PC-9 (cell line): ENCODE measurements around the gene MGAT5.

ENCODE experiments used
- EZH2 ChIP-seq: fragments of 200-600 bp; sonication (generic); IDR thresholded peaks from 2 replicates; pipeline ENCODE4 v1.8.0; 2017; ENCODE audit warnings: antibody characterized with exemption, low read depth
- TF ChIP-seq, protein P1 (sequence below): fragments of 200-600 bp; sonication (generic); conservative IDR thresholded peaks from 2 replicates; pipeline ENCODE4 v1.6.1; 2017; ENCODE audit warnings: mixed run types, antibody characterized with exemption, mild to moderate bottlenecking, moderate library complexity

DNA sequence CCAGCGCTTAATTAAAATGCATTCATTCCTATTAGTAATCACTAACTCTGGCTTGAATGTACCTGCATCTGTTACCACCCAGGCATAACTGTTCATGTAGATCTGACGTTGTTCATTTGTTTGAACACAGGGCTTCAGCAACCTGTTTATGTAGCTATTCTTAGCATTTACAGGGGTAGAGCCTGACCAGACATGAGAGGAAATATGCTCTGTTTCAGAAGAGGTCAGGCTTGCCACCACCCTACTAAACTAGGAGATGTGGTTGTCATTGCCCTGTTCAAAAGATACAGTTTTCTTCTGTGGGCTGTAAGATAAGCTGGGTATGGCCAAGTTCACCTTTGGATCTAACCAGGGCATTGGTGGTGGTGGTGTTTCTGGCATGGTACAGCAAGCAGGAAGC is 8.8 kb downstream of the MGAT5 start:
- TF ChIP-seq EZH2 = no peak
- TF ChIP-seq, protein P1, sequence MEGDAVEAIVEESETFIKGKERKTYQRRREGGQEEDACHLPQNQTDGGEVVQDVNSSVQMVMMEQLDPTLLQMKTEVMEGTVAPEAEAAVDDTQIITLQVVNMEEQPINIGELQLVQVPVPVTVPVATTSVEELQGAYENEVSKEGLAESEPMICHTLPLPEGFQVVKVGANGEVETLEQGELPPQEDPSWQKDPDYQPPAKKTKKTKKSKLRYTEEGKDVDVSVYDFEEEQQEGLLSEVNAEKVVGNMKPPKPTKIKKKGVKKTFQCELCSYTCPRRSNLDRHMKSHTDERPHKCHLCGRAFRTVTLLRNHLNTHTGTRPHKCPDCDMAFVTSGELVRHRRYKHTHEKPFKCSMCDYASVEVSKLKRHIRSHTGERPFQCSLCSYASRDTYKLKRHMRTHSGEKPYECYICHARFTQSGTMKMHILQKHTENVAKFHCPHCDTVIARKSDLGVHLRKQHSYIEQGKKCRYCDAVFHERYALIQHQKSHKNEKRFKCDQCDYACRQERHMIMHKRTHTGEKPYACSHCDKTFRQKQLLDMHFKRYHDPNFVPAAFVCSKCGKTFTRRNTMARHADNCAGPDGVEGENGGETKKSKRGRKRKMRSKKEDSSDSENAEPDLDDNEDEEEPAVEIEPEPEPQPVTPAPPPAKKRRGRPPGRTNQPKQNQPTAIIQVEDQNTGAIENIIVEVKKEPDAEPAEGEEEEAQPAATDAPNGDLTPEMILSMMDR = no peak
